Gastrocnemius medialis (tissue), 4 donors: ENCODE data around the gene PRSS56.

ENCODE experiments used
- CTCF ChIP-seq, 5 experiments: fragments of 450-650 bp in 3 of 5; fragments of 200-600 bp in 2 of 5; sonication (generic) in 2 of 5; IDR thresholded peaks in 4 of 5; conservative IDR thresholded peaks in 1 of 5; 1 replicate in 4 of 5; 2 replicates in 1 of 5; pipeline ENCODE4 v1.5.1; 2016 to 2019; ENCODE audit warnings: antibody characterized with exemption in 5 of 5, mild to moderate bottlenecking in 3 of 5, moderate library complexity in 3 of 5
- POLR2A ChIP-seq, 2 donors: fragments of 450-650 bp; IDR thresholded peaks; one replicate each; pipeline ENCODE4 v1.6.1; 2017; ENCODE audit warnings: antibody characterized with exemption in 2 of 2, mild to moderate bottlenecking in 2 of 2, moderate library complexity in 2 of 2

GRCh38 chr2:232520489-232520888 is 301 bp downstream of the PRSS56 start:
- TF ChIP-seq CTCF (IDR thresholded peaks at IDR 0.05 in 4 of 5, conservative IDR thresholded peaks at IDR 0.05 in 1 of 5): no peak
- TF ChIP-seq POLR2A (IDR thresholded peaks at IDR 0.05): no peak
